Activated naive CD8-positive, alpha-beta T cell treated with anti-CD3 and anti-CD28 coated beads, Interleukin-2, amount 50 U/mL, for 24 hours (primary cell): ENCODE measurements around the gene GGCX.

Experiments
- ATAC-seq: fragments of 150-1000 bp; cut with Tn5 transposase; one replicate; pipeline ENCODE4 v1.10.0; 2021
- DNase-seq: peaks from one replicate; pipeline ENCODE4 v3.0.0; 2021
- H3K27ac Mint-ChIP-seq: one replicate; pipeline ENCODE4 v1.8.0; 2021; ENCODE audit warnings: mild to moderate bottlenecking, mixed read lengths
- H3K27me3 Mint-ChIP-seq: one replicate; pipeline ENCODE4 v1.8.0; 2021; ENCODE audit warnings: mixed read lengths
- H3K36me3 Mint-ChIP-seq: one replicate; pipeline ENCODE4 v1.8.0; 2021; ENCODE audit warnings: low read depth, mixed read lengths
- H3K4me1 Mint-ChIP-seq: one replicate; pipeline ENCODE4 v1.8.0; 2021; ENCODE audit warnings: mixed read lengths
- H3K4me3 Mint-ChIP-seq: one replicate; pipeline ENCODE4 v1.8.0; 2021; ENCODE audit warnings: mild to moderate bottlenecking, moderate library complexity, mixed read lengths
- H3K9me3 Mint-ChIP-seq: one replicate; pipeline ENCODE4 v1.8.0; 2021; ENCODE audit warnings: mixed read lengths

The GGCX gene

GRCh38 chr2:85585781-85586105 is 24.4 kb upstream of the GGCX start:
- H3K36me3 Mint-ChIP-seq = peaks cover 7% of the 10 kb centered on the region
- peaks cover 43% of the 10 kb centered on the region for H3K4me1 Mint-ChIP-seq
- DNase-seq (no peak), ATAC-seq (no peak)
- H3K9me3 Mint-ChIP-seq = no peaks in the 10 kb centered on the region
- H3K4me3 Mint-ChIP-seq = peak overlapping the region; percentile 84
- no peaks in the 10 kb centered on the region for H3K27me3 Mint-ChIP-seq
- H3K27ac Mint-ChIP-seq = peak overlapping the region; percentile 90

- Mint-ChIP-seq H3K27me3 (no peaks in the 10 kb centered on the region), H3K36me3 (peaks cover 7% of the 10 kb centered on the region), H3K4me3 (peak overlapping the region; percentile 84), H3K4me1 (peaks cover 41% of the 10 kb centered on the region), H3K9me3 (no peaks in the 10 kb centered on the region), H3K27ac (peak overlapping the region; percentile 90)
- peak; percentile 22 for DNase-seq
- peak; percentile 78 for ATAC-seq
Observed at GRCh38 chr2:85584857-85585780, 23.8 kb upstream of the GGCX start.

GRCh38 chr2:85584354-85584856 is 23.1 kb upstream of the GGCX start, which contains the start of gene VAMP5:
Gene VAMP5, plus strand, starts transcription at chr2:85584431. Its CDS starts 60 bp downstream, at chr2:85584491.
- Mint-ChIP-seq H3K4me3 (peak within 1 kb of the TSS; percentile 84), H3K36me3 (peaks cover 7% of the 10 kb centered on the region), H3K9me3 (no peaks in the 10 kb centered on the region), H3K27ac (peak within 1 kb of the TSS; percentile 90), H3K4me1 (peaks cover 44% of the 10 kb centered on the region), H3K27me3 (no peaks in the 10 kb centered on the region)
- ATAC-seq = peak; percentile 37
- DNase-seq = peak; percentile 52

GRCh38 chr2:85583667-85584353 is 22.5 kb upstream of the GGCX start:
- Mint-ChIP-seq H3K27me3 (no peaks in the 10 kb centered on the region), H3K4me3 (peak overlapping the region; percentile 84), H3K4me1 (peaks cover 50% of the 10 kb centered on the region), H3K27ac (peak overlapping the region; percentile 87), H3K36me3 (peaks cover 9% of the 10 kb centered on the region), H3K9me3 (no peaks in the 10 kb centered on the region)
- no peak for DNase-seq
- ATAC-seq = peak; percentile 1

GRCh38 chr2:85582492-85582891 is 21.2 kb upstream of the GGCX start:
- Mint-ChIP-seq H3K9me3 (no peaks in the 10 kb centered on the region), H3K4me3 (no peak overlapping the region), H3K27me3 (no peaks in the 10 kb centered on the region), H3K27ac (peak overlapping the region; percentile 29), H3K4me1 (peaks cover 47% of the 10 kb centered on the region), H3K36me3 (peaks cover 9% of the 10 kb centered on the region)
- ATAC-seq (no peak), DNase-seq (no peak)

- ATAC-seq = no peak
- no peaks in the 10 kb centered on the region for H3K27me3 Mint-ChIP-seq
- H3K4me3 Mint-ChIP-seq = no peak overlapping the region
- H3K4me1 Mint-ChIP-seq = peaks cover 41% of the 10 kb centered on the region
- H3K27ac Mint-ChIP-seq = no peak overlapping the region
- no peaks in the 10 kb centered on the region for H3K9me3 Mint-ChIP-seq
- H3K36me3 Mint-ChIP-seq = peaks cover 9% of the 10 kb centered on the region
- no peak for DNase-seq
Observed at GRCh38 chr2:85580206-85580605, 18.9 kb upstream of the GGCX start.

- Mint-ChIP-seq H3K4me1 (peaks cover 36% of the 10 kb centered on the region), H3K27me3 (no peaks in the 10 kb centered on the region), H3K36me3 (peaks cover 9% of the 10 kb centered on the region), H3K4me3 (peak overlapping the region; percentile 94), H3K9me3 (no peaks in the 10 kb centered on the region), H3K27ac (peak overlapping the region; percentile 85)
- DNase-seq (no peak), ATAC-seq (no peak)
Observed at GRCh38 chr2:85579266-85579935, 18.1 kb upstream of the GGCX start.

GRCh38 chr2:85578243-85579180 is 17.2 kb upstream of the GGCX start:
- Mint-ChIP-seq H3K27ac (peak overlapping the region; percentile 85), H3K9me3 (no peaks in the 10 kb centered on the region), H3K4me3 (peak overlapping the region; percentile 94), H3K4me1 (peaks cover 30% of the 10 kb centered on the region), H3K27me3 (no peaks in the 10 kb centered on the region), H3K36me3 (peaks cover 8% of the 10 kb centered on the region)
- DNase-seq (peak; percentile 37), ATAC-seq (peak; percentile 42)

GRCh38 chr2:85577386-85578242 is 16.3 kb upstream of the GGCX start, which contains the start of gene VAMP8:
Gene VAMP8, plus strand, starts transcription at chr2:85577586. Its CDS starts 61 bp downstream, at chr2:85577647.
- Mint-ChIP-seq H3K36me3 (peaks cover 6% of the 10 kb centered on the region), H3K27ac (peak within 1 kb of the TSS; percentile 85), H3K4me3 (peak within 1 kb of the TSS; percentile 94)

GRCh38 chr2:85577063-85577385 is 15.7 kb upstream of the GGCX start:
- Mint-ChIP-seq H3K4me1 (peaks cover 20% of the 10 kb centered on the region), H3K36me3 (peaks cover 6% of the 10 kb centered on the region), H3K9me3 (no peaks in the 10 kb centered on the region), H3K4me3 (peak overlapping the region; percentile 94), H3K27ac (peak overlapping the region; percentile 85), H3K27me3 (no peaks in the 10 kb centered on the region)
- no peak for DNase-seq
- no peak for ATAC-seq

More at GRCh38 chr2:85577386-85578242, 16.3 kb upstream of the GGCX start, which contains the start of gene VAMP8:
- H3K4me1 Mint-ChIP-seq = peaks cover 22% of the 10 kb centered on the region
- no peaks in the 10 kb centered on the region for H3K27me3 Mint-ChIP-seq
- no peaks in the 10 kb centered on the region for H3K9me3 Mint-ChIP-seq
- ATAC-seq (peak; percentile 81), DNase-seq (peak; percentile 73)

GRCh38 chr2:85575739-85576138 is 14.4 kb upstream of the GGCX start:
- H3K9me3 Mint-ChIP-seq = no peaks in the 10 kb centered on the region
- peaks cover 2% of the 10 kb centered on the region for H3K36me3 Mint-ChIP-seq
- no peak overlapping the region for H3K27ac Mint-ChIP-seq
- DNase-seq = no peak
- H3K4me1 Mint-ChIP-seq = peaks cover 20% of the 10 kb centered on the region
- H3K4me3 Mint-ChIP-seq = no peak overlapping the region
- ATAC-seq = no peak
- H3K27me3 Mint-ChIP-seq = no peaks in the 10 kb centered on the region

- no peaks in the 10 kb centered on the region for H3K27me3 Mint-ChIP-seq
- no peak for DNase-seq
- H3K9me3 Mint-ChIP-seq = no peaks in the 10 kb centered on the region
- peaks cover 15% of the 10 kb centered on the region for H3K4me1 Mint-ChIP-seq
- H3K27ac Mint-ChIP-seq = no peak overlapping the region
- no peaks in the 10 kb centered on the region for H3K36me3 Mint-ChIP-seq
- H3K4me3 Mint-ChIP-seq = no peak overlapping the region
- ATAC-seq = no peak
Observed at GRCh38 chr2:85566265-85566664, 5.0 kb upstream of the GGCX start.

GRCh38 chr2:85564144-85564563 is 2.9 kb upstream of the GGCX start:
- ATAC-seq = no peak
- H3K27ac Mint-ChIP-seq = no peak overlapping the region
- H3K4me3 Mint-ChIP-seq = no peak overlapping the region
- no peak for DNase-seq
- H3K4me1 Mint-ChIP-seq = peaks cover 30% of the 10 kb centered on the region
- no peaks in the 10 kb centered on the region for H3K36me3 Mint-ChIP-seq
- H3K27me3 Mint-ChIP-seq = no peaks in the 10 kb centered on the region
- no peaks in the 10 kb centered on the region for H3K9me3 Mint-ChIP-seq
